A549 (cell line): ENCODE results near the gene CFAP161.

Source experiments
- BHLHE40 ChIP-seq: IDR thresholded peaks from 2 replicates; pipeline ENCODE4 v1.6.1; 2012; ENCODE audit warnings: low read depth, low read length, inconsistent platforms
- CTCF ChIP-seq: fragments of >200 bp; sonication (Bioruptor Twin); formaldehyde crosslinking; IDR thresholded peaks from 3 replicates; pipeline ENCODE4 v1.5.1; 2016
- ELK1 ChIP-seq: fragments of 150-350 bp; IDR thresholded peaks from 2 replicates; pipeline ENCODE4 v1.6.1; 2014; ENCODE audit warnings: low read depth, mild to moderate bottlenecking, low read length
- EP300 ChIP-seq, 2 experiments: fragments of >200 bp; sonication (Bioruptor Twin); formaldehyde crosslinking; IDR thresholded peaks; 2 replicates in 1 of 2; 3 replicates in 1 of 2; pipeline ENCODE4 v1.6.1; 2016 to 2017
- FOSL2 ChIP-seq, 2 experiments: fragments of 450-650 bp in 1 of 2; fragments of >200 bp in 1 of 2; sonication (Bioruptor Twin) in 1 of 2; formaldehyde crosslinking; IDR thresholded peaks; 2 replicates each; pipeline versions ENCODE4 v1.5.0 to v1.6.1; 2016 to 2020; ENCODE audit warnings: mild to moderate bottlenecking in 1 of 2, moderate library complexity in 1 of 2
- HOXB5 ChIP-seq: fragments of 250-450 bp; sonication (Bioruptor Pico); IDR thresholded peaks from 2 replicates; pipeline ENCODE4 v1.5.0; 2020; ENCODE audit warnings: mild to moderate bottlenecking, moderate library complexity
- POLR2A ChIP-seq: IDR thresholded peaks from 2 replicates; pipeline ENCODE4 v1.6.1; 2012; ENCODE audit warnings: mild to moderate bottlenecking, low read length
- RAD21 ChIP-seq, 2 experiments: fragments of >200 bp in 1 of 2; sonication (Bioruptor Twin) in 1 of 2; formaldehyde crosslinking in 1 of 2; IDR thresholded peaks in 1 of 2; conservative IDR thresholded peaks in 1 of 2; 2 replicates in 1 of 2; 3 replicates in 1 of 2; pipeline ENCODE4 v1.6.1; 2012 to 2018; ENCODE audit warnings: inconsistent platforms in 1 of 2
- ZFP36 ChIP-seq: fragments of 450-650 bp; IDR thresholded peaks from 2 replicates; pipeline ENCODE4 v1.6.1; 2014; ENCODE audit warnings: borderline replicate concordance; ENCODE audit not compliant: partially characterized antibody
- TF ChIP-seq, protein P1 (sequence below): fragments of 450-650 bp; IDR thresholded peaks from 2 replicates; pipeline ENCODE4 v1.6.1; 2014; ENCODE audit warnings: antibody characterized with exemption

DNA sequence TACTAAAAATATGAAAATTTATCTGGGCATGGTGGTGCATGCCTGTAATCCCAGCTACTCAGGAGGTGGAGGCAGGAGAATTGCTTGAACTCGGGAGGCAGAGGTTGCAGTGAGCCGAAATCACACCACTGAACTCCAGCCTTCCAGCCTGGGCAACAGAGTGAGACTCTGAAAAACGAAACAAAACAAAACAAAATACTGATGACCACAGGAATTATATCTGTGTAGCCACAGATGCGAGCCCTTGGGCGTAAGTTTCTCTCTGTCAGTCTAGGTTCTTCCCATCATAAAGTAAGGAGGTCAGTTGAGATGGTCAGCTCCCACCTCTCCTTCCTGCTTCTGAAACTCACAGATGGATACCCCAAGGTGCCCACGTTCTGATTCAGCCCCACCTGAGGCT, 37.7 kb upstream of the CFAP161 start:
- TF ChIP-seq RAD21 (conservative IDR thresholded peaks at IDR 0.05 in 1 of 2, IDR thresholded peaks at IDR 0.05 in 1 of 2) (no peak), CTCF (no peak), EP300 (IDR thresholded peaks at IDR 0.05) (no peak), ELK1 (no peak), POLR2A (no peak), ZFP36 (no peak), BHLHE40 (no peak), FOSL2 (IDR thresholded peaks at IDR 0.05) (no peak), FOSL2 (CRISPR knock-in tag; IDR thresholded peaks at IDR 0.05) (no peak), HOXB5 (CRISPR knock-in tag) (no peak)
- TF ChIP-seq, protein P1, sequence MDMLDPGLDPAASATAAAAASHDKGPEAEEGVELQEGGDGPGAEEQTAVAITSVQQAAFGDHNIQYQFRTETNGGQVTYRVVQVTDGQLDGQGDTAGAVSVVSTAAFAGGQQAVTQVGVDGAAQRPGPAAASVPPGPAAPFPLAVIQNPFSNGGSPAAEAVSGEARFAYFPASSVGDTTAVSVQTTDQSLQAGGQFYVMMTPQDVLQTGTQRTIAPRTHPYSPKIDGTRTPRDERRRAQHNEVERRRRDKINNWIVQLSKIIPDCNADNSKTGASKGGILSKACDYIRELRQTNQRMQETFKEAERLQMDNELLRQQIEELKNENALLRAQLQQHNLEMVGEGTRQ: no peak
